HUDEP-2 (cell line): ENCODE results near the gene ELP4.
"Not testable (repeated sequence)": the region's sequence is repeated elsewhere in the genome, so short reads cannot be mapped to it uniquely, and the experiment has no call there.

Experiments
- DNase-seq, 76 experiments: peaks; one replicate each; lab custom pipeline; 2025; ENCODE audit not compliant: unreplicated experiment in 76 of 76; lab: John Stamatoyannopoulos, UW

The ELP4 gene

DNA sequence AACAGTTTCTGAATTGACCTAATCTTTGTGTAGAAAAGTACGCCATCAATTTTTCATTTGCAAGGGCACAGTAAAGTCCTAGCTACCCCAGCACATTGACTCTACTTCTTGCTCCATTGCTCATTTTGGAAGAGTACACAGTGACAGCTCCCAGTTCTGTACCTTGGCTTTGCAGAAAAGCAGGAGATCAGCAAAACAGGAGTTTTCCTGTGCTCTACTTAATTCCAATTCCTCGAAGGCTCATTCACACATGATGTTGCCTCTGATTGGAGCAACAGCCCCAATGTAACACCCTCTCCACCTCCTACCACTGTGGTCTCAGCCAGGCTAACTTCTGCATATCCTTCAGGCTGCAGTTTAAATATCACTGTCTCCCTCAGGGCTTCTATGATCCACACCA, 182.9 kb downstream of the ELP4 start:
- DNase-seq: no peak

DNA sequence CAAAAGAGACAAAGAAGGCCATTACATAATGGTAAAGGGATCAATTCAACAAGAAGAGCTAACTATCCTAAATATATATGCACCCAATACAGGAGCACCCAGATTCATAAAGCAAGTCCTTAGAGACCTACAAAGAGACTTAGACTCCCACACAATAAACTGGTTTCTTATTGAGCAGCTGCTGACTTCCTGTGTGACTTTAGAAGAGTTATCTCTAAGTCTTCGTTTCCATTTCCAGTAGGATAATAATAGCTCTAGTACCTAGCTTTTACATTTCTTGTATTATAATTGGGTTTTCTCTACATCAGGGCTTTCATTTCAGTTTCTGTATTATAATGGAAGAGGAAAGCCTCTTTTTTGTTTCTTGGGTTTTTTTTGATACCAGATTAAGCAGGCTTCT, 187.5 kb downstream of the ELP4 start:
- not testable (repeated sequence) for DNase-seq

GRCh38 chr11:31699066-31699465, 189.5 kb downstream of the ELP4 start:
- DNase-seq: no peak

GRCh38 chr11:31702966-31703365, 193.4 kb downstream of the ELP4 start:
- no peak for DNase-seq

DNA sequence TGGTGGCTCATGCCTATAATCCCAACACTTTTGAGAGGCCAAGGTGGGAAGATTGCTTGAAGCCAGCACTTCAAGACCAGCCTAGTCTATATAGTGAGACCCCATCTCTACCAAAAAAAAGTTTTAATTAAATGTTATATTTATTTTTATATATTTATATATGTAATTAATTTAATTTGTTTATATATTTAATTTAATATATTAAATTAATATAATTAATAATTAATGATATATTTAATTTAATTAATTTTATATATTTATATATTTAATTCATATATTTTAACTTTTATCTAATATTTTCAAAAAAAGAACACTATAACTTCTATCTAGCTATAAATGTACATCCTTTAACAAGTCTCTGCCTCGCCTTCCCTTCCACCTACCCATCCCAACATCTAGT, 196.8 kb downstream of the ELP4 start:
- DNase-seq: no peak

GRCh38 chr11:31711137-31711536, 201.6 kb downstream of the ELP4 start:
- DNase-seq: no peak

DNA sequence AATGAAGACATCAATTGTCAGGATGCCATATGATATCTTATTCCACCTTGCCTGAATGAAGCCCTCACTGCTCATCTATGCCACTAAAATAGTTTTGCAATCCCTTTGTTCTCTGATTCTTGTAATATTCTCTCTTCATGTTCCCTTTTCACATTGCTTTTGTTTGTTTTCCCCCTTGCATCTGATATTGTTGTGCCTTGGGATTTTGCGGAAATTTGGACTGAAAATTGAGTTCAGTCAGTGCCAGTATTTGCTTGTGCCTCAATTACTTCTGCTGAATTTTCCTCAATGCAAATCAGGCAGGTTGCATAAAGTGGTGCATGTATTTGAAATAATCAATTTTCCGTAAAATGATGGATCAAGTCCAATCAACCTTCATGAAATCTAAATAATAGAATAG, 203.3 kb downstream of the ELP4 start:
- no peak for DNase-seq

DNA sequence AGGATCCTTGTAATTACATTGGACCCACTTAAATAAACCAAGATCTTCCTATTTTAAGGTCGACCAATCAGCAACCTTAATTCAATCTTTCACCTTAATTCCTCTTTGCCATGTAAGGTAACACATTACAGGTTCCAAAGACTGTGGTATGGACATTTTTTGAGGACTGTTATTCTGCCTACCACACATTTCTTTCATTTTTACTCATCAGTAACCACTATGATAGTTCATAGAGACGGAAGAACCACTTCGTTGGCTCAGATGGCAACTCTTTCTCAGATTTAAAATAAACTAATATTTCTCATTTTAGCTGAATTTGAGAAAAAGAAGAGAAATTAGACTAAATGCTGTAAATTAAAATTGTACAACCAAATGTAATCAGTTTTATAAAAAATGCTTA, 205.3 kb downstream of the ELP4 start:
- no peak for DNase-seq

GRCh38 chr11:31720225-31720624, 210.7 kb downstream of the ELP4 start:
- DNase-seq: no peak

GRCh38 chr11:31720671-31721365, 211.3 kb downstream of the ELP4 start:
- no peak for DNase-seq

DNA sequence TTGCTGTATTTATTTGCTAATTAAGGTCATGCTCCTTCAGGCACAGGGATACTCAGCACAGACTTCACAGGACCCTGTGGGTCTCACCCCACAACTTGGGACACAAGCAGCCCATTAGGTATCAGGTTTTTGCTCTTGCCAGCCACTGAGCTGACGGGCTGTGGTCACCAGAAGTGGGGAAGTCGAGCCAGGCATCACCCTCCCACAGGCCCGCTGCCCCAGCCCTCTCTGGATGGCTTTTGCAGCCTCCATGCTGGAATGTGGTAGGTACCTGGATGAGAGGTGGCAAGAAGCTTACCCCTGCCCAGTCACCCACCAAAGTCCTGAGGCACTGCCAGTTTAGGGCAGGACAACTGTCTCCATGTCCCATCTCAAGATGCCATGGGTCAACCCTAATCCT, 213.2 kb downstream of the ELP4 start:
- no peak for DNase-seq

DNA sequence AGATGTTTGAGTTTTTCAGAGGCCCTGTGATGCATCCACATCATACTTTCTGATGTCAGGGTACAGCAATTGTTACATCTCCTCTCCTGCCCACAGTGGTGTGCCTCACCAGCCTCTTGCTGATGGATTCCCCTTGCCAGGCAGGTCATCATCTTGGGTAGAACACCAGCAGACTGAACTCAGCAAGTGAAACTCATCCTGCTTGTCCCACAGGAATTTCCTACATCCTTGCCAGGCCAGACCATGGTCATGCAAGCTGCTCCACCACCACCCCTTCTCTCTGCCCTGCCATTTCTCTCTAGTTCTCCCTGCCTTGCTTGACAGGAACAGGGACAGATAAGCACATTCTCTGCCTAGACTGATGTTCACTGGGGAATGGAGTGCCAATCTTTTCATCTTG, 215.6 kb downstream of the ELP4 start:
- no peak for DNase-seq

DNA sequence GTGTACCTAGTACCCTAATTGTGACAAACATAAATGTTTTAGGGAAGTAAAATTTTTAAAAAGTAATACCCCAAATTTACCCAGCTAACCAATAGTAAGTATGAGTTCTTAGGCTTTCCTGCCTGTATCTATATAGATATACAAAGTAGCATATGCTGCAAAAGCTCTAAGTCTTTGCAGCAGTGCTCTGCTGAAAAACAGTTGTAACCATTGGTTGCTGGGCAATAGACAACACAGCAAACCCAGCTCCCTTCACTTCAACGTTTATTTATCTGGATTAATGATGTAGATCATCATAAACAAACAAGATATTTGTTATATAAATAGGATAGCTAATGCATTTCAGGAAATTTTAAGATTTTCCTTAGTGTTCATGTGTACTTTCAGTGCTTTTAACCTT, 218.9 kb downstream of the ELP4 start:
- no peak for DNase-seq

GRCh38 chr11:31740131-31740530, 230.6 kb downstream of the ELP4 start:
- no peak for DNase-seq

GRCh38 chr11:31740731-31741368, 231.3 kb downstream of the ELP4 start:
- not testable (repeated sequence) for DNase-seq

DNA sequence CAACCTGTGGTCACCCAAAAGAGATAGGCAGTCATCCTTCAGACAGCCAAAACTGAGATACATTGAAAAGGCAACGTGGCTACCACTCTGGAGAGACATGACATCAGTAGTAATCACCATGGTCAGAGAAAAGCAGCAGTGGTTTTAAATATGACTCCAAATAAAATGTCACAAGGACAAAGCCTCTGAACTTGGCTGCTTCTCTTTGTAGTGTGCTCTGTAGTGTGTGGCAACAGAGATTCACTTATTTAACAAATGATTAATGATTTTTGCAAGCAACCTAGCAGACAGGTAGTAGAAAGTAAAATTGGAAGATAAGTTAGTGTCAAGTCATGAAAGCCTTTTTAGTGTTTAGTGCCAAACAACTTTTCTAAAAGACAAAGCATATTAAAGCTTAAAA, 238.0 kb downstream of the ELP4 start:
- no peak for DNase-seq

DNA sequence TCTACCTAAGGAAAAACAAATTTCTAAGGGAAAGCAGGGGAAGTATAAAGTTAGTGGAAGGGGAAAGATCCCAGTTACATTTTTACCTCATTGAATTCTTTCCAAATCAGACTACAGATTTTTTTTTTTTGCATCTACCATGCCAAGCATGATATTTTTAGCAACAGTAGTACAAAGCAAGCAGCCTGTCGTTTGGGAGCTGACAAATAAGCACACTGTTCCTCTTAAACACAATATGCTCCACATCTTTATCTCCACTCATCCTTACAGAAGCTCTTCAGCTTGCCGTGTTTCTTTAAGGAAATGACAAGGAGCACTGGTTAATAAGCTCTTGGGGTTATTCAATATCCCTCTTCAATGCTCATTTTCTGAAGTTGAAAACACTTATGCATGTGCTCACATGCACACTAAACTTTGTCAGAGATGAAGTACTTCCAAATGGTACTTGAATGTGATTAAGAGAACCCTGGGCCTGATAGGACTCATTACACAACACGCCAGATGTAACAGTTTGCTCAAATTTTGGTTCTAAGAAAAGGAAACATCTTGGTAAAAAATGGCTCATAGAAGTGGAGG, 247.8 kb downstream of the ELP4 start:
- no peak for DNase-seq

DNA sequence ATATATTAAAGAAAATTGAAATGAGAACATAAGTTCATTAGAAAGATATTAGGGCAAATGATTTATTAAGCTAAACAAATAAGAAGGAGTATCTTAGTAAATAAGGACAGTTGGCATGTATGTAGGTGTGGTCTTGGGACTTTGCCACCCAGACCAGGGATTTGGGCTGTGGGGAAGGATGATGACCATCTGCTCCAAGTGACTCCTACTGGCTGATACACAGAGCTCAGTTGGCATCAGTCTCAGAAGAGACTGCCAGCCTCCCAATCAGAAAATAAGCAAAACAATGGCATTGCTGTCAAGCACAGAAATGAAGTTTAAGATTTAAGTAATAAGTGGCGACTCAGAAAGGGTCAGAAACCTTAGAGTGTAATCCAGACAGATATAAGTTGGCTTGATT, 252.1 kb downstream of the ELP4 start:
- no peak for DNase-seq

GRCh38 chr11:31763296-31763695, 253.7 kb downstream of the ELP4 start:
- no peak for DNase-seq

DNA sequence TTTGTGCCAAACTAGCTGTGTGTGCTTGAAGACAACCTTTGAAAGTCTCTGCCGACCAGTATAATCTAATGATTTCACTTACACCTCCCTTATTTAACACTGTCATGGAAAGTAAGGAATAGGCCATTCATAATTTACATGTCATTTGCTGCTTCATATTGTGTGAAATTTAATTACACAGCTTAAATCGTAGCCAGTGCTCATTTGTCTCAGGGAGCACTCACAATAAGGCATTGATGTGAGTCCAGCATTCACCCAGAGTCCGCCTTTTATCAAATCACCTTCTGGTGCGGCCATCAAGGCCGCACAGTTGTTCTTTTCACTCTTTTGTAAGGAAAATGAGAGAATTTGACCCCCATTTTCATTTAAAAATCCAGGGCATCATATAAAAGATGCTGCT, 254.7 kb downstream of the ELP4 start:
- DNase-seq: no peak

DNA sequence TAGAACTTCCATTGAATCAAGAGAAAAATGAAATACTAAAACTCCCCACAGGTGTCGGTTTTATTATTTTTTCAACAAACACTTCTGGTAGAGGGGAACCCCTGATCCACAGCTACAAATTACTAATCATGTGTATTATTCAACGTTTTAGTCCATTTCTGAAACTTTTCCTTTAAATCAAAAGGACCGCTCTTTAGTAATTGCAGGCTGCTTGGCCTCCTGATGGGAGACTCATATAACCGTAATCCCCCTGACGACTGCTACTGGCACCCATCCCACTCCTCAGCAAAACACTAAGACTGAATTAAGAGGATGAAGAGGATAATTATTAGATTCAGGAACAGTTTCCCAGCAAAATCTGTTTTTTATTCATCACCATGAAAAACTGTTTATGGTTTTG, 255.2 kb downstream of the ELP4 start:
- DNase-seq: no peak

DNA sequence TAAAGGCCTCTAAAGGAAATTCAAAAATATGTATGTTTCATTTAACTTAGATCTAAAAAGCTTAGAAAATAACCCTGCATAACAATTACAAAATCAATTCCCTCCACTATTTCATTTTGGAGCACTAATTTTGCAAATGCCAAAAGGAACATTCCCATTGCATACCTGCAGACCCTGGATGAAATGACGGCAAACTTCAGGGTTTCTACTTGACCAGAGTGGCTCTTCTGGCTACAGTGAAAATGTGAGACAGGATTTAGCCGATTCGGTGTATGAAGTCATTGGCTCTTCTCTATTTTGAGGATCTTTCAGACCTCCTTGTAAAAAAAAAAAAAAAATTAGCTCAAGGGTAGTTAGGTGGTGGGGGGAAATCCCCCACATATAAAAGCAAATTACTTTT, 257.5 kb downstream of the ELP4 start:
- no peak for DNase-seq
